Hepatic stellate cell (primary cell): ENCODE measurements around the gene STOX1.
"Not testable (repeated sequence)": the region's sequence is repeated elsewhere in the genome, so short reads cannot be mapped to it uniquely, and the experiment has no call there.

Experiments used
- DNase-seq: peaks from one replicate; pipeline ENCODE4 v3.0.0; 2011; ENCODE audit warnings: low spot score

STOX1 gene

DNA sequence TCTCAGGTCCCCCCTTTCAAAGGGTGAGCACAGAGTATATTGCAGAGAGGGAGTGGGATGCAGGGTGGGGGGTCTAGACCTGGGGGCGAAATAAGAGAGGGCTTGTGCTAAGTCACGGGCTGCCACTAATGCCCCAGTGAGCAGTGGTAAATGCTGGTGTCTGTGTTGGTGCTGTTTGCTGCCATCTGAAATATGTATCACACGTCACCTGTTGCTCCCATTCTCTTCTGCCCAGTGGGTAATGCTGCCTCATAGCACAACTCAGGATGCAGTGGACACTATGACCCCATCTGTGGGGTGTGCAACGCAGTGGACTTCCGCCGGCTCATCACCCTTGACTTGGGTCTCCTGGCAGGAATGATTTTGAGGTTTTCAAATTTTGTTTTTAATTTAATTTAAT, 2.6 kb downstream of the STOX1 start:
- no peak for DNase-seq

DNA sequence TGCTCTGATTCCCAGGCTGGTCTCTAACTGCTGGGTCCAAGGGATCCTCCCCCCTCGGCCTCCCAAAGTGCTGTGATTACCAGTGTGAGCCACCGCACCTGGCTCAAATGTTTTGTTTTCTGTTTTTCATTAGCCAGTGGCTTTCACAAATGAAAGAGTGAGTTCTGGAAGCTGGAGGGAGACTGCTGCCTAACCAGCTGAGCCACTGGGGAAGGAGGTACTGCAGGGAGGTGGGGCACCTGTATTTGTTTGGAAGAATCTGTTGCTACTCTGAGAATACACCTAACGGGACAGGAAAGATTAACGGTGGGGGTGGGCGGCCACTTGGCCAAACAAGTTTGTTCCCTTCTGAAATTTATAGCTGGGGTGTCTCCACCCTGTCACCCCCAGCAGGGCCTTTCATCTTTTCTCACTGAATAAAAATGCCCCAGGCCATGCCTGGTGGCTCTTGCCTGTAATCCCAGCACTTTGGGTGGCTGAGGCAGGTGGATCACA, 4.7 kb downstream of the STOX1 start:
- DNase-seq, result no peak

DNA sequence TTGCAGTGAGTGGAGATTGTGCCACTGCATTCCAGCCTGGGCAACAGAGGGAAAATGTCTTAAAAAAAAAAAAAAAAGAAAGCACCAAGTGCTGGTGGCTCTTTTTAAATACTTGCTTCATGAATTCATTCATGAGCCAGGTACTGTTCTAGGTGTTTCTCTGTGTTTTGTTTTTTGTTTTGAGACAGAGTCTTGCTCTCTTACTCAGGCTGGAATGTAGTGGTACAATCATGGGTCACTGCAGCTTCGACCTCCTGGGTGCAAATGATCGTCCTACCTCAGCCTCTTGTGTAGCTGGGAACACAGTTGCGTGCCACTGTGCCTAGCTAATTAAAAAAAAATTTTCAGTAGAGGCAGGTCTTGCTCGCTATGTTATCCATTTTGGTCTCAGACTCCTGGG, 5.3 kb downstream of the STOX1 start:
- DNase-seq, result no peak

DNA sequence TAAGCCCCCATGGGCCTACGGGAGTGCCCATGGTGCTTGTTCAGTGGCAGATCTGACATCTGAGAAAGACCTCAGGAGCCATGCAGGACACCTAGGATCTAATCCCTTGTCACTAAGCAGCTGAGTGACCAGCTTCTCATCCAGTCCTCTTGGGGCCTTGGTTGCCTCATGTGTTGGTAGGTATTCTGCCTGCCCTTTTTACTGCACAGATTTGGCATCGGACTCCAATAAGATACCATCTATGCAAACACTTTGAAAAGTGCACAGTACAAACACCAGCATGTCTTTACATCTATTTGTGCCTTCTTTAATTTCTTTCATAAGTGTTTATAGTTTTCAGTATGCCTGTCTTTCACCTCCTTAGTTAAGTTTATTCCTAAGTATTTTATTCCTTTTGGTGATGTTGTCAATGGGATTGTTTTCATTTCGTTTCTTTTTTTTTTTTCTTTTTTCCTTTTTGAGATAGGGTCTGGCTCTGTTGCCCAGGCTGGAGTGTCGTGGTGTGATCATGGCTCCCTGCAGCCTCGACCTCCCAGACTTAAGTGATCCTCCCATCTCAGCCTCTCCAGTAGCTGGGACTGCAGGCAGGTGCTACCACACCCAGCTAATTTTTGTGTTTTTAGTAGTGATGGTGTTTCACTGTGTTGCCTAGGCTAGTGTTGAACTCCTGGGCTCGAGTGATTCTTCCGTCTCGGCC, 10.4 kb downstream of the STOX1 start:
- no peak for DNase-seq

DNA sequence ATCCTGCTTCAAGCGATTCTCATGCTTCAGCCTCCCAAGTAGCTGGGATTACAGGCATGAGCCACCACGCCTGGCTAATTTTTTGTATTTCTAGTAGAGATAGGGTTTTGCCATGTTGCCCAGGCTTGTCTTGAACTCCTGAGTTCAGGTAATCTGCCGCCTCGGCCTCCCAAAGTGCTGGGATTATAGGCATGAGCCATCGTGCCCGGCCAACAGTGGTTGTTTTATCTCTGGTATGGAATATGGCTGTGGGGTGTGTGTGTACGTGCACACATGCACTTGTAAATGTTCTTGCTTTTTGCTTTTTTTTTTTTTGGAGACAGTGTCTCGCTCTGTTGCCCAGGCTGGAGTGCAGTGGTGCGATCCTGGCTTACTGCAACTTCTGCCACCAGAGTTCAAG, 13.3 kb downstream of the STOX1 start:
- DNase-seq, result not testable (repeated sequence)

DNA sequence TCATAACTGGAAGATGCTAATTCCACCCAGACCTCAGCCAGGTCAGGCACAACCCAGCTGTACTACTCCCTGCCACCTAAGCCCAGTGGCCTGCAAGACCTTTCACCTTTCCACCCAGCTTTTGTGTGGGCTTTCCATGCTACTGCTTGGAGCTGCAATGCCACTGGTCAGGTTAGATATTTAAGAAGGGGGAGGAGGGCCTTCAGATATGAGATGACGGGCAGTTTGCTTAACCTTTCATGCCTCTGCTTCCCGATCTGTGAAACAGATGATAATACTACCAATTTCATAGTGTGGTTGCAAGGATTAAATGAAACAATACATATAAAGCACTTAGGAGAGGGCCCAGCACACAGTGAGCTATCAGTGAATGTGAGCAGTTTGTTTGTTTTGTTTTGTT, 20.9 kb downstream of the STOX1 start:
- DNase-seq, result no peak

DNA sequence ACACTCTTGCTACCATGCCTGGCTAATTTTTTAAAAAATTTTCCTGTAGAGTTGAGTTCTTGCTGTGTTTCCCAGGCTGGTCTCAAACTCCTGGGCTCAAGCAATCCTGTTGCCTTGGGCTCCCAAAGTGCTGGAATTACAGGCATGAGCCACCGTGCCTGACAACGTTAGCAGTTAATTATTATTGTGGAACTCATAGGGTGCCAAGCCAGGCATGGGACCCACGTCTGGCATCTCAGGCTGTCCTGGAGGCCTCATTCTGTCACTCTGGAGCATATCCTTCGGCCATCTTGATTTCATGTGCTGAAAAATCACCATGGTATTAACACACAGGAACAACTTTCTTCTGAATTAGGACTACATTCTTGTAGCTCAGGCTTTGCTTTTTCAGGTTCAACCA, 21.5 kb downstream of the STOX1 start:
- no peak for DNase-seq

DNA sequence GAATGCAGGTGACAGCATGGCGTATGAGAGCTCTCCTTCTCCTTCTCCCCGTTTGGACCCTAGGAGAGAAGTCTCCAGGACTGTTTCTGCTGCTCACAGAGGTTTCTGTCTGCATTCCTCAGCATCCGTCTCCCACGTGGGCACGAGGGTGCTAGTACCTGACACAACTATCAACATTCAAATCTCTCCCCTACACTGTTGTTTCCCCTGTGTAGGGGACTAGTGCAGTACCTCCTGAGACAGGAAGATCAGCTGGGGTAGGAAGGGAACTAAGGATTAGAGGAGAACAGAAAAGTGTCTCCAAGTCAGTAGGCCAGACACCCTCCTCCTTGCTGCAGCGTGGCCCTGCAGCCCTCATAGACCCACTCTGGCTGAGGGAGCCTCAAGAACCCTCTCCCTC, 29.0 kb downstream of the STOX1 start:
- DNase-seq, result no peak

DNA sequence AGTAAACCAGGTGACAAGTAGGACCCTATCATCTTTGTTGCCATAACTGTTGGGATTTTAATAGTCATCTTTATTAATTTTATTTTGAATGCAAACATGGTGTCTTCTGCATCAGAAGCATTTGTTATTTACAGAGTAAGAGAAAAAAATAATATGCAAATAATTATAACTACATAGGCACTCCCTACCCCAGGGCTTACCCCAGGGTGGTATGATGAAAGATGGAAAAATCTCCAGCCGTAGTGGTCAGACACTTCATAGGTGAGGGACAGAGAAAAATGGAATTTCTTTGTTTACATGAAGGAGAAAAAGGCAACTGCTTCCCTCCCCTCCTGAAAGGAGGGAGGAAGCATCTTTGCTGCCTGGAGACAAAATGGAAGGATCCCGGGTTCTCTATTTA, 29.7 kb downstream of the STOX1 start:
- no peak for DNase-seq

DNA sequence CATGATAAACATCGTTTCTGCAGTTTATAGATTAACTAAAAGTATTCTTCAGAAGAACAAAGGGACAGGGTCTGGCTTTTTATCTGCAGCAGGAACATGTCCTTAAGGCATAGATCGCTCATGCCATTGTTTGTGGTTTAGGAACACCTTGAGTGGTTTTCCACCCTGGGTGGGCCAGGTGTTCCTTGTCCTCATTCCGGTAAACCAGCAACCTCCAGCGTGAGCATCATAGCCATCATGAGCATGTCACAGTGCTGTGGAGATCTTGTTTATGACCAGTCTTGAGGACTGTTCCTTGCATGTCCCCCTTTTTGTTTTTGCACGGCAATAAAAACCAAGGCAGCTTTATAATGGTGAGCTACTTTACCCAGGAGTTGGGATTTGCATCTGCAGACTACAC, 33.9 kb downstream of the STOX1 start:
- no peak for DNase-seq

DNA sequence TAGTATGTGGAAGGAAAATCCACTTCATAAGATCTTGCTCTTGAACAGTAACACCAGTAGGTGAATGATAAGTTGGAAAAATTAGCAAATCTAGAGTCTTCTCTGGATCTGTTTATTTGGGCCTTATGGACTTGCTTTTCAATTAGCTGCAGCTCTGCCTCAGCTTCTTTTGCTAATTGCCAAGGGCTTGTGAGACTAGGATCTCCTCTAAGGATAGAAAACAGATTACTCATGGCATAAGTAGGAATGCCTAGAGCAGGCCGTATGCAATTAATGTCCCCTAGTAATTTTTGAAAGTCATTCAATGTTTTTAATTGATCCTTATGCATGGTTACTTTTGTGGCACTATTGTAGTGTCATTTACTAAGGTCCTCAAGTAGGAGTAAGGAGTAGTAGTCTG, 37.3 kb downstream of the STOX1 start:
- DNase-seq, result no peak

DNA sequence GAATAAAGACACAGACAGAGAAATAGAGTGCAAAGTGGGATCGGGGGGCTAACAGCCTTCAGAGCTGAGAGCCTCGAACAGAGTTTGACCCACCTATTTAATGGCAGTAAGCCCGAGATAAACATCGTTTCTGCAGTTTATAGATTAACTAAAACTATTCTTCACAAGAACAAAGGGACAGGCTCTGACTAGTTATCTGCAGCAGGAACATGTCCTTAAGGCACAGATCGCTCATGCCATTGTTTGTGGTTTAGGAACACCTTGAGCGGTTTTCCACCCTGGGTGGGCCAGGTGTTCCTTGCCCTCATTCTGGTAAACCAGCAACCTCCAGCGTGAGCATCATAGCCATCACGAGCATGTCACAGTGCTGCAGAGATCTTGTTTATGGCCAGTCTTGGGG, 40.8 kb downstream of the STOX1 start:
- not testable (repeated sequence) for DNase-seq

DNA sequence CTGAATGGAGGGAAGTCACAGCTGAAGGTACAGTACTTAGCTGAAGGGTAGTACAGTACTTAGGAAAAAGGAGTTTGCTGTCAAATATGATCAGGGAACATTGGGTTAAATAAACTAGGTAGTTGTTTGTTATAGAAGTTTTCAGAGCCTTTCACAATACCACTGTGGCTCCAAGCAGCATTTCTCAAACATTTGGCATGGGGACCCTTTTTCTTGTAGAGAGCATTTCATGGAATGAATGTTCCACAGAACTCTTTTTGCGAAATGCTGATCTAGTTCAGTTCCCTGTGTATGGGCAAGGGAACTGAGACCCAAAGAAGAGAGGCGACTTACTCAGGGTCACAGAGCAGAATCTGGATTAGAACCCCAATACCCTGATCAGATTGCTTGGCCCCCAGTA, 42.3 kb downstream of the STOX1 start:
- DNase-seq, result no peak

DNA sequence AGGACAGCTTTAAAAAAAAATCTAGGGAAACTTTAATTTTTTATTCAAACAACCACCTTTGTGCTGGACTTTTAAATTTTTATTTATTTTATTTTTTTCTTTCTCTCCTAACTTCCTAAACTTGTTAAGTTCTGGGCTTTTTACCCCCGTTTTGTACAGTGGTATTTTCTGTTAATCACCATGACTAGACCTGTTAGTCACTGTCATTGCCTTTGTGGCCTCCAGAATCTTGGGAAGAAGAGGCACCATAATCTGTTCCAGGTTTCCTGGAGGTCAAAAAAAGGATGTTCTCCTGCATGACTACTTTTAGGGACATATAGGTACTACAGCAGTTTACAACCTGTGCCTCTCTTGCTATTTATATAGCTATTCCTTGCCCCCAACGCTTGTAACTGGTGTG, 42.7 kb downstream of the STOX1 start:
- DNase-seq, result no peak

DNA sequence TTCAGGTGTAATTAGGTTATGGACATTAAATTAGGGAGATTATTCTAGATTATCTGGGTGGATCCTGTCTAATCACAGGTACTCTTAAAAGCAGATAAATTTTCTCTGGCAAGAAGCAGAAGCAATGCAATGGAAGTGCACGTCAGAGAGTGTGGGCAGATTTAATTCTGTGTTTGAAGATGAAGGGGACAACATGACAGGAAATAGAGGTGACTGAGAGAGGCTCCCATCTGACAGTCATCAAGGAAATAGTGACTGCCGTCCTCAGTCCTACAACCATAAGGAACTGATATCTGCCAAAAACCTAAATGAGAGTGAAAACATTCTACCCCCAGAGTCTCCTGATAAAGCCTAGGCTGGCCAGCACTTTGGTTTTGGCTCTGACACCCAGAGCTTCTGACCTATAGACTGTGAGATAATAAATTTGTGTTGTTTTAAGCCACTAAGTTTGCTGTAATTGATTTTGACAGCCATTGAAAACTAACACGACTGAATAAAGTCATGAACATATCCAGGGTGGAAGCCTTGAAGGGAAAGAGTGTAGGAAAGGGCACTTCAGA, 43.3 kb downstream of the STOX1 start:
- DNase-seq, result no peak

DNA sequence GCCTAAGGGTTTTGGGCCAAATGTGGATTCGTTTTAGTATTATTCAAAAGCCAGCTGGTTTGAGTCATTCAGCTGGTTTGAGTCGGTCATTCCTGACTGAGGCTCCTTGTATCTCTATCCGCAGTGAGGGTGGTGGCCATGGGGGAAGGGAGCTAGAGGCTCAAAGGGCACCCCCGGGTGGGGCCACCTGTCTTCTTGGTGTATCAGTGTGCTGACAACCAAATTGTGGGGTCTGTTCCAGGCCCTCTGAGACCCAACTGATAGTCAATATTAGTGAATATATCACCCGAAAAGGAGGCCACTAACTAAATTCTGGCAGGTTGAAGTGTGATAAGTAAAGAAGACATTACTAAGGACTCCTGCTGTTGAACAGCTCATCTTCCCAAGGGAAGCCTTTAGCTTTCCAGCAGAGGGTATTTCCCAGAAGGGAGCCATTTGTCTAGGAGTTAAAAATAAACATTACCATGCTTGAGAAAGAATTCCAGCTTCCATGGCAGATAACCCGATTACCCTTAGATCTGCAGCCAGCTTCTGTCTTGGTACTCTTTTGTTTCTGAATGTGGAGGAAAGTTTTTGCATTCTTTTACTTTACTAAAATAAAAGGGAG, 43.9 kb downstream of the STOX1 start:
- DNase-seq, result peak; percentile 46

DNA sequence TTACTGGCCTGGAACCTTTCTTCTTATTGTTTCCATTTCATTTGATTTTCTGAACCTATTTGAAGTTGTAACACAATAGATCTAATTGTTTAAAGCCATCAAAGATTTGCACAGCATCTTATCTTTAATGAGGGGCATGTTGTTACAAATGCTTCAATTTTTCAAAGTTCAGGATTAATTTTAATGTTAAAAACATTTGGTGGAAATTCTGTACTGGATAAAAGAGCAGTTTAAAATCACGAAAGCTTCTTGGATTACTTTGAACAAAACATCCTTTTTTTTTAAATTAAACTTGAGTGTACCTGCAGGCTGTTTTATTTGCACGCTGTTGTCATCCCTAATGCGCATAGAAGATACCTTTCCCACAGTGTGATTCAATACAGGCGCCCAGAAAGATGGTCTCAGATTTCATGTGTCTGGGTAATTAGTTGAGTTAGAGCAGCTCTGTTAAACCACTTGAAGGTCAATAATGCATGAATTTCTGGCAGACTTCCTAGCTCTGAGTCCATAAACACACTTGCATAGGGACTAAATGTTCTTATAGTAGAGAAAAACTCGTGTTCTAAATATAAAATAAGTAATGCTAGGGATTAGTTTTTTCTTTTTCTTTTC, 44.5 kb downstream of the STOX1 start:
- DNase-seq, result no peak

DNA sequence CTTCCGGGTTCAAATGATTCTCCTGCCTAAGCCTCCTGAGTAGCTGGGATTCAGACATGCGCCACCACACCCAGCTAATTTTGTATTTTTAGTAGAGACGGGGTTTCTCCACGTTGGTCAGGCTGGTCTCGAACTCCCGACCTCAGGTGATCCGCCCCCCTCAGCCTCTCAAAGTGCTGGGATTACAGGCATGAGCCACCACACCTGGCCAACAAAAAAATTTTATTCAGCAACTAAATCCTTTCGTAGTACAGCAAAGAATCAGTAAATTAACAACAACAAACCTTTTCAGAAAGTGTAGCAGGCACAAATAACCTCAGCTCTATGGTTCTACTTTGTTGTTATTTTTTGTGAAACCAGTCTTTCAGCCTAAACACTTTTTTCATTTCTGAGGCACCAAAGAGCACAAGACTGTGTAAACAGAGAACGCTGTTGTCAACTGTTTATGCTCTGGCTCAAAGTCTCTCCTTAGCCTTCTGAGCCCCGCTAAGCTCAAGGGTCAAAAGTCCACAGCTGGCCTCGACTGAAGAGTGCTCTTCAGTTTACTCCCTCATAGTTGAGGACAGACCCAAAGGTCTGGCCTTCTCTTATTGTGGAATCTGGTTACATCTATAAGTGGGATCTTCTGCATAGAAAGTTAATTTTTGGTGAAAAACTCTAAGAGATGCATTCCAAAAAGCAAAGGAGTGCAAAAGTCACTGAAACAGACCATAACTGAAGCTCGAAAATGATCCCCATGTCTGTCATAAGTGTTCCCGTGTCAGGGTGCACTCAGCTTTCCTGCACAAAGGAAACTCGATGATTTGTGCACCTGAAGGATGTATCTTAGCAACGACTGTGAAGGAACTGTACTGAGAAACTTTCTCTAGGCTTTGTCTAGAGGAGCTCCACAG, 49.2 kb downstream of the STOX1 start:
- no peak for DNase-seq

DNA sequence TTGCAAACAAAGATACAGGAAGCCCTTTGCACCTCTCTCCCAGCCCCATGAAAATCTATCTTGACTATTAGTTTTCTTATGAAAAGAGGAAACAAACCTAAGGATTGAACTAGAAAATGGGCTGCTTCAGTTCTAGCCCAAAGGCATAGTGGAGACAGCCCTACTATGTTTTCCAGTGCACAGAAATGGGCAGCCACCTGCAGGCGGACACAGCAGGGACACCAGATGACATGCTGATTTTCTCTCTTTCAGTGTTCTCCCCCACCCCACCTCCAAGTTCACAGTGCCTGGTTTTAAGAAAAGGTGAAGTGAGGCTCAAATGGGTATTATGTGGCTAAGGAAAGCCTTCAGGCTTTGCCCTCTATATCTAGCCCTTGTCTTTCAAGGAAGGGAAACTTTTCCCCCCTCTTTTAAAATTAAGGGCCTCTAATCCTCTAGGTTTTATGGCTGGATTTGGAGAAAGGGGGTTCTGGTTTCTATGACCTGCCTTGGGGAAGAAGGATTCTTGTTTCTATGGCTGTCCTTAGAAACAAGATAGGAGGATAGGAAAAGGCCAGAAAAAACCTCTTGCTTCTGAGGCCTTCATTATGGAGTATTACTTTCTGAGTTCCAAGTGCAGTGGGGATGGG, 50.3 kb downstream of the STOX1 start:
- DNase-seq, result no peak

DNA sequence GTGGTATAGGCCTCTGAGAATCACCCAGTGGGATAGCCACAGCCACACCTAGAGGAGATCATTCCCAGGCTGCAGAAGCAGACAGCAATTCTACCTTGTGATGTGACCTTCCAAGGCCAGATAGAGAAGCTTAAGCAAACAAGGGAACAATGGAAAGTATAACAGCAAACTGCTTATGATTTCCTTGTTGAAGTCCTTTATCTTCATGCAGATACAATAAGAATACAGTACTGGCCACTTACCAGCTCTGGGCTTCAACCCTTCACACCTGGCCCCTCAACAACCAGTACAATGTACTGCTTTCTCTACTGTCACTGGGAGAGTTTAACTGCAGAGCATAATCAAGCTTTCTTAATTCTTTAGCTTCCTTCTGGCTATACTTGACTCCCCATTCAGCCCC, 51.2 kb downstream of the STOX1 start:
- DNase-seq, result no peak

DNA sequence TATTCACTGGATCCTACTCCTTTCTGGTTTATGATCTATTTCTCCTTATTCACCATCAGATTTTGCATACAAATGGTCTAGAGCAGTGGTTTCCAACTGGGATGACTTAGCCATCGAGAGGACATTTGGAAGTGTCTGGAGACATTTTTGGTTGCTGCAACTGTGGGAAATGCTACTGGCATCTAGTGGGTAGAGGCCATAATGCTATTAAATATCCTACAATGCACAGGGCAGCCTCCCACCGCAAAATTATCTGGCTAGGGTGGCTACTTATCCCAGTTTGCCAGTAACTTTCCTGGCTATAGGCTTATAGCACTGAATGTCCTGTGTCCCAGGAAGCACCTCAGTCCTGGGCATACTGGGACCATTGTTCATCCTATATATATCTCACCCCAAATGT, 52.3 kb downstream of the STOX1 start:
- no peak for DNase-seq

DNA sequence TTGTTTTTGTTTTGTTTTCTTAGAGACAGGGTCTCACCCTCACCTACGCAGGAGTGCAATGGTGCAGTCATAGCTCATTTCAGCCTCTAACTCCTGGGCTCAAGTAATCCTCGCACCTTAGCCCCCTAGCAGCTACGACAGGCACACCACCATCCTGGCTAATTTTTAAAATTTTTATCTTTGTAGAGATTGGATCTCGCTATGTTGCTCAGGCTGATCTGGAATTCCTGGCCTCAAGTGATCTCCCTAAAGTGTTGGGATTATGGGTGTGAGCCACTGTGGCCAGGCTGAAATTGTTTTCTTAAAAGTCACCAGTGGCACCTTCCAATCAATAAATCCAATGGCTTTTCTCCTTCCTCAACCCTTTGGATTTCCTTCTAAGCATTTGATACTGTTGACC, 52.9 kb downstream of the STOX1 start:
- DNase-seq, result no peak
